Measurements from ENCODE around the gene NAXD.

DNA sequence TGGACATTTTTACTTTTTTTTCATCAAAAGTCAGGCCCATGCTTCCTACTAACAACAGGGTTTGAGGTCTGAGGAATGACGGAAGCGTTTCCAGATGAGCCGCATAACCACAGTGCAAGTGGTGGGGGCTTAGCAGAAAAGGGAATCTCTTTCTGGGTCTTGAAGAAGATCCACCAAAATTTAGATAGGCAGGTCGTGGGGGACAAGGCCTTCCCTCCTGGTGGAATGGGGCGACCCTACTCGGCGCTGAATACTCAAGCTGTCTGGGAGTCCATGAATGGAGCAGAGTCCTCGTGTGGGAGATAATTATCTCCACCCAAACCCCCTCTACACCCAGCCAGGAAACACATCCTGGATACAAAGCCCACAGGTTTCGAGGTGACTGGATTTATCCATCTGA lies 53.7 kb downstream of the NAXD start:
- TF ChIP-seq ZFX (IDR thresholded peaks at IDR 0.05) (no peak), POLR2AphosphoS5 (IDR thresholded peaks at IDR 0.05; ENCODE audit: low read depth, low read length) (no peak), TCF7L2 (IDR thresholded peaks at IDR 0.05; ENCODE audit: borderline replicate concordance, extremely low read depth, insufficient read depth, insufficient read length) (no peak), CEBPB (IDR thresholded peaks at IDR 0.05; ENCODE audit: low read depth) (no peak), RAD21 (IDR thresholded peaks at IDR 0.05; ENCODE audit: low read depth) (no peak), POLR2A (IDR thresholded peaks at IDR 0.05; ENCODE audit: borderline replicate concordance, extremely low read depth, insufficient read depth, insufficient read length) (no peak), YY1 (IDR thresholded peaks at IDR 0.05; ENCODE audit: extremely low read depth, insufficient replicate concordance, low read depth, low read length) (no peak), ZNF274 (IDR thresholded peaks at IDR 0.05; ENCODE audit: low read depth, low read length) (no peak), JUND (IDR thresholded peaks at IDR 0.05) (no peak)
- TF ChIP-seq, protein P1, sequence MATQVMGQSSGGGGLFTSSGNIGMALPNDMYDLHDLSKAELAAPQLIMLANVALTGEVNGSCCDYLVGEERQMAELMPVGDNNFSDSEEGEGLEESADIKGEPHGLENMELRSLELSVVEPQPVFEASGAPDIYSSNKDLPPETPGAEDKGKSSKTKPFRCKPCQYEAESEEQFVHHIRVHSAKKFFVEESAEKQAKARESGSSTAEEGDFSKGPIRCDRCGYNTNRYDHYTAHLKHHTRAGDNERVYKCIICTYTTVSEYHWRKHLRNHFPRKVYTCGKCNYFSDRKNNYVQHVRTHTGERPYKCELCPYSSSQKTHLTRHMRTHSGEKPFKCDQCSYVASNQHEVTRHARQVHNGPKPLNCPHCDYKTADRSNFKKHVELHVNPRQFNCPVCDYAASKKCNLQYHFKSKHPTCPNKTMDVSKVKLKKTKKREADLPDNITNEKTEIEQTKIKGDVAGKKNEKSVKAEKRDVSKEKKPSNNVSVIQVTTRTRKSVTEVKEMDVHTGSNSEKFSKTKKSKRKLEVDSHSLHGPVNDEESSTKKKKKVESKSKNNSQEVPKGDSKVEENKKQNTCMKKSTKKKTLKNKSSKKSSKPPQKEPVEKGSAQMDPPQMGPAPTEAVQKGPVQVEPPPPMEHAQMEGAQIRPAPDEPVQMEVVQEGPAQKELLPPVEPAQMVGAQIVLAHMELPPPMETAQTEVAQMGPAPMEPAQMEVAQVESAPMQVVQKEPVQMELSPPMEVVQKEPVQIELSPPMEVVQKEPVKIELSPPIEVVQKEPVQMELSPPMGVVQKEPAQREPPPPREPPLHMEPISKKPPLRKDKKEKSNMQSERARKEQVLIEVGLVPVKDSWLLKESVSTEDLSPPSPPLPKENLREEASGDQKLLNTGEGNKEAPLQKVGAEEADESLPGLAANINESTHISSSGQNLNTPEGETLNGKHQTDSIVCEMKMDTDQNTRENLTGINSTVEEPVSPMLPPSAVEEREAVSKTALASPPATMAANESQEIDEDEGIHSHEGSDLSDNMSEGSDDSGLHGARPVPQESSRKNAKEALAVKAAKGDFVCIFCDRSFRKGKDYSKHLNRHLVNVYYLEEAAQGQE (IDR thresholded peaks at IDR 0.05; ENCODE audit: low read depth), result no peak
- TF ChIP-seq, protein P2, sequence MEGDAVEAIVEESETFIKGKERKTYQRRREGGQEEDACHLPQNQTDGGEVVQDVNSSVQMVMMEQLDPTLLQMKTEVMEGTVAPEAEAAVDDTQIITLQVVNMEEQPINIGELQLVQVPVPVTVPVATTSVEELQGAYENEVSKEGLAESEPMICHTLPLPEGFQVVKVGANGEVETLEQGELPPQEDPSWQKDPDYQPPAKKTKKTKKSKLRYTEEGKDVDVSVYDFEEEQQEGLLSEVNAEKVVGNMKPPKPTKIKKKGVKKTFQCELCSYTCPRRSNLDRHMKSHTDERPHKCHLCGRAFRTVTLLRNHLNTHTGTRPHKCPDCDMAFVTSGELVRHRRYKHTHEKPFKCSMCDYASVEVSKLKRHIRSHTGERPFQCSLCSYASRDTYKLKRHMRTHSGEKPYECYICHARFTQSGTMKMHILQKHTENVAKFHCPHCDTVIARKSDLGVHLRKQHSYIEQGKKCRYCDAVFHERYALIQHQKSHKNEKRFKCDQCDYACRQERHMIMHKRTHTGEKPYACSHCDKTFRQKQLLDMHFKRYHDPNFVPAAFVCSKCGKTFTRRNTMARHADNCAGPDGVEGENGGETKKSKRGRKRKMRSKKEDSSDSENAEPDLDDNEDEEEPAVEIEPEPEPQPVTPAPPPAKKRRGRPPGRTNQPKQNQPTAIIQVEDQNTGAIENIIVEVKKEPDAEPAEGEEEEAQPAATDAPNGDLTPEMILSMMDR (IDR thresholded peaks at IDR 0.05 in 2 of 3, conservative IDR thresholded peaks at IDR 0.05 in 1 of 3; ENCODE audit: borderline replicate concordance in 1 of 3, insufficient read depth in 1 of 3, low read depth in 2 of 3, low read length in 2 of 3), result no peak

Measured in HCT116 (cell line).